ENCODE results near the gene FHOD3.
"Not testable (repeated sequence)": the region's sequence is repeated elsewhere in the genome, so short reads cannot be mapped to it uniquely, and the experiment has no call there.

Gene FHOD3

DNA sequence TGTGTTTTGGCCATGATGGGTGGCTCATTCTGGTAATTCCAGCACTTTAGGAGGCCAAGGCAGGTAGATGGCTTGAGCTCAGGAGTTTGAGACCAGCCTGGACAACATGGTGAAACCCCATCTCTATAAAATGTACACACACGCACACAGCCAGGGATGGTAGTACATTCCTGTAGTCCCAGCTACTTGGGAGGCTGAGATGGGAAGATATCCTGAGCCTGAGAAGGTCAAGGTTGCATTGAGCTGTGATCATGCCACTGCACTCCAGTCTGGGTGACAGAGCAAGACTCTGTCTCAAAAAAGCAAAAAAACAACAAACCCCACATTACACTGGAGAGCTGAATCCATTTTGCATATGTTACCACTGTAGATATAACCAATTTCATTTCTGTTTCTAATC, 423.8 kb downstream of the FHOD3 start:
- DNase-seq = not testable (repeated sequence)

DNA sequence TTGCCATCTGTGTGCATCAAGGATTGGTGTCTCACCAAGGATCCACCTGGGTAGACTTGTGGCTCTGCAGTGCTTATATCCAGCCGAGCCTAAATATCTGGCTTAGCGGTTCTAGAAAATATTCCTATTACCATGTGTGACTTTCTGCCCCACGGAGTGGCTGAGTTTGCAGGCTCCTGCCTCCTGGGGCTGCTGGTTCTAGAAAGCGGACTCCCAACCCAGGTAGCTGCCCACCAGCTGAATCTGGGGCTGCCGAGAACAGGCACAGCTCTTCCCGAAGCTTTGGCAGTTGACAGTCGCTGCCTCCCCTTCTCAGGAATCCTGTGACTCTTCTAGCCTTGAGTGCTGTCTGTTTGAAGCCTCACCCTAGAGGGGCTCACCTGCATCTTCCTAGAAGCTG, 426.7 kb downstream of the FHOD3 start:
- DNase-seq = no peak

DNA sequence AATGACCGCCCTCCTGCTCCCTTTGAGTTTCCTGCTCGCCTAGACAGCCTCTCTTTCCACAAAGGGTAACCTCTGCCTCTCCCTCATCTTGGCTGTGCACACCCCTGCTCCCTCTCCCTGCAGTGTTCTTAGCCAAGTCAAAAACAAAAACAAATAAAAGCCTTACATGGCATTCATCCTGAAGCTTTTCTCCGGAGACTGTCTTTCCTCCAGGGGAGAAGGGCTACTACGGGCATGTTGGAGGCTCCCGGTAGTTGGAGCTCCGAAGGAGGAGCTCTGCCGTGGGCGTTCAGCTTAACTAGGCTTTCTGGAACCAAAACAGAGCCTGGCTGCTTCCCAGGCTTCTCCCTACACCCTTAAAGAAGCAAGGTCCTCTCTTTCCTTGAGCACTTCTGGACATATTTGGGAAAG, 427.1 kb downstream of the FHOD3 start:
- no peak for DNase-seq

DNA sequence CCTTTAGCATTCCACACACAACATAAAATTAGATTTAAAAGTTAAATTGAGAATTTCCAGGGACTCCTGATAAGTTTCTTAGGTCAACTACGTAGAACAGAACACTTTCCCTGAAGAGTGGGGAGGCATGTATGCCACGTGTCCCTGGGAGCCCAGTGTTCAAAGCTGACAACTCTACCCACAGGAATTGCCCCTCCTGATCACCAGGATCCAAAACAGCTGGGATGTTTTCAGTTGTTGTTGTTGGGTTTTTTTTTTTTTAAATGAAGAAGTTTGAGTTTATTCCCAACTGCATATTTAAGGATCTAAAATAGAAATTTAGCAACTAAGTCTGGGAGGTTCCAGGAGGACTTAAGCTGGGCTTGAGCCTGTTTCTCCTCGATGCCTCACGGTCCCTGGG, 430.8 kb downstream of the FHOD3 start:
- no peak for DNase-seq

GRCh38 chr18:36729197-36729596, 431.7 kb downstream of the FHOD3 start:
- no peak for DNase-seq

GRCh38 chr18:36732264-36732663, 434.8 kb downstream of the FHOD3 start:
- no peak for DNase-seq

DNA sequence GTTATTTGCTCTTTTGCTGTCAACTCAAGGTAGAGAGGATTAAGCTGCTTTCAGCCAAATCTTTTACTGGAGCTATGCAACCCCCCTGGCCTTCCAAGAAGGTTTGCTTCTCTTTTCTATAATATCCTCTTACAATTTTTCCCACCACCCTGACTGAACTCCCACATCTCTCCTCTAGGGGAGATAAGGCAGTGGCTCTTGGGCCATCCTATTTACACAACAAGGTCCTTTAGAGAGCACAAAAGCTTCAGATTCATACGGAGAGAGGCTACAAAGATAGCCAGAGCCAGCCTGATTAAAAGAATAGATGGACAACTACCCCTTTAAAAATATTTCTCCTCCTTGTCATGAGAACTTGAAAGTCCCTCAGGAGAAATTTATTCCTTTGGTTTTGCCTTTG, 435.6 kb downstream of the FHOD3 start:
- no peak for DNase-seq

GRCh38 chr18:36734596-36734995, 437.1 kb downstream of the FHOD3 start:
- DNase-seq = no peak

- no peak for DNase-seq
Observed at GRCh38 chr18:36735130-36735529, 437.6 kb downstream of the FHOD3 start.

DNA sequence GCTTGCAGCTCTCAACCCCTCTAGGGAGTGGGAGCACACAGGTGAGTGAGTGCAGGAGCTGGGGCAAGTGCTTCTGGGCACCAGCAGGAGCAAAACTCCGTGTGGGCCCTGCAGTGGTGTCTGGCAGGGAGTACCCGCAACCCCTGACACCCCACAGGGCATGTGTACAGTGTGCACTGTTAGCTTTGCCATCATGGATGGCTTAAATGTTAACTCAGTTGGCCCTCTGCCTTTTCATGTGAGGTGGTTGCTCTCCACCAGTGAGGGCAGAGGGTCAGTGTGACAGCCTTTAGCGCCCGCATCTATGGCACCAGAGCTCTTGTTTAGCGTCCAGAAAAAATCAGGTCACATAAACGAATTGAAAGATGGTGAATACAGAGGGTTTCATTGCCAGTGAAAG, 438.6 kb downstream of the FHOD3 start:
- no peak for DNase-seq

DNA sequence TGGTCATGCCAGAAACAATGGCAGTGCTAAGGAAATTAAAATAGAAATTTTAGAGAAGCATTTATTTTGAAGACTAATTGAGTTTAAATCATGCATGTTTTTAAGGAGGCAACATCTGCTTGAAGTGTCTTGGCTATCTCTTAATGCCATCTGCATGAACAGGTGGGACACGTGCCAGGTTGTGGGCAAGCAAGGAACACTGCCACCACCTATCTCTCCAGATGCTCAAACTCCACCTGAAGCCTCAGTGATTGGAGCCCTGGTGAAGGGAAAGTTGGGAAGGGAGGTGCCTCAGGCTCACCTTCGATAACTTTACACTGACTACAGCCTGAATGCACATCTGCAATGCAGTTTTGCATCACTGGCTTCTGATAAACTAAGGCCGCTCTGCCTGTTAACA, 439.8 kb downstream of the FHOD3 start:
- DNase-seq = no peak

DNA sequence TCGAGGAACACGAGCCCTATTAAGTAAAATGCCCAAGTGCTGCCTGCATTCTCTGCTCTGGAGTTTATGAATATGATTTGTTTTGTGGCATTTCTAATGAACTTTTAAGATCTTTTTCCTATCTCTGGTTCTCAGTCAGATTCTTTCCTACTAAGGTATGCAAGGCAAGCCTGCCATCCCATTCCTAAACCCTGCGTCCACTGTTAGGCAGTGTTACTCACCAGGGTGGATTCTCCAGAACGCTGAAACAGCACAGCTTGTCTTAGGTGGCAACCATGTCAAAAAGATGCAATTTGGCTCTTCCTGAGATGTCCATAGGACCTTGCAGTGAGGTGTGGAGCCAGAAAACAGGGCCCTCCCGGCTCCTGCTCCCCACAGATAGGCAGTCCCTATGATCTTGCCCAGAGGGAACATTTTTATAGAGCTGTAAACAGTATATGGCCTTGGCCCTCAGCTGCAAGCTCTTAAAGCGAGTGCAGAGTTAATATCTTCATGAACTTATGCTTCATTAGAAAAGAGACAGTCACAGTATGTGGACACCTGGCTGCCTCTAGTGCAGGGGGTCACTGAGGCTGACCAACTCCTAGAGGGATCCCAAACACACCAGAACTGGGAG, 446.9 kb downstream of the FHOD3 start:
- DNase-seq = no peak

- DNase-seq = no peak
Observed at GRCh38 chr18:36745219-36745975, 447.9 kb downstream of the FHOD3 start.

DNA sequence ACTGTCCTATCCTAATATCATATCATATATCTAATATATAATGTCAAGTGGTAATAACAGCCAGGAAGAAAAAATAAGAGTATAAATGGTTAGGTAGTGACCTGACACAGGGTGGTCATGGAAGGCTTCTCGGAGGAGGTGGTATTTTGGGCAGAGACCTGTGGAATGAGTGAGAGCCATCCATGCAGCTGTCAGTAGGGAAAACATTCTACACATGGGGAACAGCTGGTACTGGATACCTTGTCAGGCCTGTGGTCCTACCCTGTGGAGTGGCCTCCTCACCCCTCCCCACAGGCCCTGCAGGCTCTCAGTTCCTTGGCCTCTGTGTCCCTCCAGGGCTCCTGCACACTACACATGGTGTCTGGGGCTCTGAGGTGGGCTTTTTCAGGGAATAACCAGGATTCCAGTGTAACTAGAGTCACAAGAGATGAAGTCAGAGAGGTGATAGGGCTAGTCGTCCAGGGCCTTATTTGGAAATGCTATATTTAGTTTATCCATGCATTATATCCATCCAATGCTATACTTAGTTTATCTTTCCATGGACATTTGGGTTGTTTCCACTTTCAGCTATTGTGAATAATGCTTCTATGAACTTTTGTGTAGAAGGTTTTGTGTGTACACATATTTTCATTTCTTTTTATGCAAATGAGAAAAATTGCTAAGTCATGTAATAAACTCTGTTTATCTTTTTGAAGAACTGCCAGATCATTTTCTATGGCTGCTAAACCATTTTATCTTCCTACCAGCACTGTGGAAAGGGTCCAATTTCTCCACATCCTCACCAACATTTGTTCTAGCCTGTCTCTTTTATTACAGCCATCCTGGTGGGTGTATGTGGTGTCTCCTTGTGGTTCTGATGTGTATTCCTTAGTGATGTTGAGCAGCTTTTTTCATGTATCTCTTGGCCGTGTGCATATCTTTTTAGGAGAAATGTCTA, 455.7 kb downstream of the FHOD3 start:
- no peak for DNase-seq

DNA sequence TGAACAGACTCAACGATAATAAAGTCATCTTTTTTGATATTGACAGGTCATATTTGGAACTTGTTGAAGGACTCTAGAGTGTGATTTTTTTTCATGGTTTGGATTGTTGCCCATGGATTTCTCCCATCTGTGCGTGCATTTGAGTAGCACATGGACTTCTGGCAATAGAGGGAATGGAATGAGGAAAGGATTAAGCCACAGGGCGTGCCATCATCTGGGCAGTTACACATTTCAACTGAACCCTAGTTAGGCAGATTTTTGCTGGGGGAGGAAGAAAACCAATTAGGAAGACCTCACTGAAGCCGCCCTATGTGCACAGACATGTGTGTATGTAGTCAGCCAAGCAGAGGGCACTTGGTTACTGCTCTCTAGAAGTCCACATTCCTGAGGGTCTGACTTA, 458.7 kb downstream of the FHOD3 start:
- no peak for DNase-seq

GRCh38 chr18:36757081-36757480, 459.6 kb downstream of the FHOD3 start:
- no peak for DNase-seq

DNA sequence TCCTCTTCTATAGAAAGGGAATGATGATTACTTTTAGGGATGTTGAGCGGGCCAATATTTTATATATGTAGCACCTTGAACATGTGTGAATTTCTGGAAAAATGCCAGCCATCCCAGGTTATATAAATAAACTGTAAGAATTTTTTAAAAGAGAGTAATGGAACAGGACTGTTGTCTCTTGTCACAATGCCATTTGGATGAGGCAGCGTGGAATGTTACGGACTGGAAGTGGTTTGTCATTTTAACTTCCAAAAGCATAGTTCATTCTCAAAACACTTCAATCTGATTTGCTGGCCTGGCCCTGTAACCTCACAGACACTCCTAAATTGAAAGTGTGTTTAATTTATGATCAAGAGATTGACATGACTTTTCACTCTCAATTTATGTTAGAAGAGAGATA, 460.5 kb downstream of the FHOD3 start:
- no peak for DNase-seq

DNA sequence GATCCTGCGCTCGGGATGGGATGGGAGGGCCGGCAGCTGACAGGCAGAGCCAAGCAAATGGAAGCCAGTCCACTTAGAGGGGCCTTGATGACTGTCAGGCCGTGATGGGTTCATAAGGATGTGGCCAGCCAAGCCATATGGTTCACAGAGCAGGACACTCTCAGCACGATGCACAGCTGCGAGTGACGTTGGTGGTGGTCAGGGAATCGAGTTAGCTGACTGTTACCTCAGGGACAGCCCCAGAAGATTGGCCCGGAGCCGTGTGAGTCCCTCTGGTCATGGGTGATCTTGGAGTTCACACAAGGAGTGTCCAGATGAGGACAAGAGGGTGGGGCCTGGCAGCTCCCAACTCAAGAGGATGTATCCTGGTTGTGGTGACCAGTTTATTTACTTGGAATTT, 461.1 kb downstream of the FHOD3 start:
- DNase-seq = no peak

- no peak for DNase-seq
Observed at GRCh38 chr18:36759167-36759776, 461.8 kb downstream of the FHOD3 start.

DNA sequence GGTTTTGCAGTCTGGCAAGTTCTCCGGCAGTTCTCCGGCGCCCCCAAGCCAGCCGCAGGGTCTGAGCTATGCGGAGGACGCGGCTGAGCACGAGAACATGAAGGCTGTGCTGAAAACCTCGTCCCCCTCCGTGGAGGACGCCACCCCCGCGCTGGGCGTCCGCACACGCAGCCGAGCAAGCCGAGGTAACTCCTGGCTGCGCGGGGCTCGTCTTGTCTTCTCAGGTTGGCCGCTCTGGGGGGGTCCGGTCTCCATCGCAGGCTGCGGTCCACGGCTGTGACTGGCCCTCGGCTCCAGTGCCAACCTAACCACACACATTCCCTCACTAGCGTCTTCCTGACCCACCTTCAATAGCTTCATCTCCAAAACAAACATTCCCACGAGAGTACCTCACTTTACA, 463.1 kb downstream of the FHOD3 start:
- no peak for DNase-seq

DNA sequence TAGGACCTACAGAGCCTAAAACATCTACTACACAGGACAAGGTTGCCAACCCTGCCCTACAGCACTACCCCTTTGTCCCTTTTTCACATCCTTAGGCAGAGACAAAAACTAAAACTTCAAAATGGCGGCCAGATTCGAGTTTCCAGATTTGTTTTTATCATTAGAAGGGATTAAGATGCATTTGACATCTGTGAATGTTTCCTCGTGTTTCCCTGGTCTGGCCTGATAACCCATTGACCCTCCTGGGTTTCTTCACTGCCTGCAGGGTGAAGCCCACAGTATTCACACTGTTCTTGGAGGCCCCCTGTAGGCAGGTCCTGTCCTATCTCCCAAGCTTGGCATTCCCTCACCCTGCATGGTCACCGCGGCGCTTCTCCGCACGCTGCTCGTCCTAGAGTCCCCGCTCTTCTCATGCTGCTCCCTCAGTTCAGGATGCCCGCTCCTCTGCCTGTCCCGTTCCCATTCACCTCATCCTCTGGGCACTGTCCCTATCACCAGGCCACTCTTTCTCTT, 463.7 kb downstream of the FHOD3 start:
- no peak for DNase-seq

DNA sequence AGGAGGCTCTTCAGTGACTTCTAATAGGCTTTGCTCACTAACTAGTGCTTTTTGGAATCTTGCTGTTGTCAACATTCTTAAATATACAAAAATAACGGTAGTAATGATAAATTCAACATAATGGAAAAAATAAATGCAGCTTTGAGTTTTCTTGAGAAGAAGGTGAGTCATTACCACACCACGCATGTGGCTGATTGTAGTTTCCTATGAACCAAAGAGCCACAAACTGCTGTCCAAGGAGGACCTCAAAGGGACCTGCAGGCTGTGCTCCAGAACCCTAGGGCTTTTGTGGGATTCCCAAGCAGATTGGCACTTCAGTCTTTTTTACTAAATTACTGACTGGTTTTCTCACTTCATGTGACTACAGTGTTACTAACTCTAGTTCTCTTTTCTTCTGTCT, 464.6 kb downstream of the FHOD3 start:
- DNase-seq = no peak

GRCh38 chr18:36762965-36763364, 465.5 kb downstream of the FHOD3 start:
- not testable (repeated sequence) for DNase-seq
